Measurements from ENCODE around the gene GSTP1.

GSTP1 gene

DNA sequence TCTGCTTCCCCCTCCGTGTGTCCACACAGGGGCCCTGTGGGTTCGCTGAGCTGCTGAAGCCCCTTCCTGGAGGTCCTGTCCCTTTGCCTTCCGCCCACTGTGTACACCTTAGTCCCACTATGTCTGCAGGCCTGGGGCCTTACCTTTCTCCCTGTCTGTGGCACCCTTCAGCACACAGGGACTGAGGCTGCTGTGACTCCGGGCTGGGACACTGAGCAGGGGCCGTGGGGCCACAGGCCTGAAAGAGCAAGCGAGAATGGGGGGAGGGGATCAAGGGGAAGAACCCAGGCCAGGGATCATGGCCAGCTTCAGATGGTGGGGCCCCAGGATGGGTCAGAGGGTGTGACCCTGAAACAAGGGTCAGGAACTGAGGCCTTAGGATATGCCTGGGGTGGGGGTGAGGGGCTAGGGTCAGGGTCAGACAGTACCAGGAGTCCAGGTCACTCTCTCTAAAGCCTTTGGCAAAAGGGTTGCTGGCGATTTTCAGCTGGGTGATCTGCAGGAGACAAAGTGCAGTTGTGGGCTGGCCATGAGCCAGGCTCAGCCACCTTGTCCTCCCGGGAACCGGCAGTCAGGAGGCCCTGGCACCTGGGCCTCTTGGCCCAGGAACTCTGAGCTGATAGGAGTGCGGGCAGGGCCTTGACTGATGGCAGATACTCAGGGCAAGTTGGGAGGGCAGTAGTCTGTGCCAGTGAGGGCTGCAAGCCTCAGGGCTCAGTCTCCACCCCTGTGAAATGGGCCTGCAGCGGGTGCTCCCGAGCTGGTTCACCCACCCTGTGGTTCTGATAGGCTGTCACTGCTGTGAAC lies 48.8 kb downstream of the GSTP1 start:
- DNase-seq = no peak

DNA sequence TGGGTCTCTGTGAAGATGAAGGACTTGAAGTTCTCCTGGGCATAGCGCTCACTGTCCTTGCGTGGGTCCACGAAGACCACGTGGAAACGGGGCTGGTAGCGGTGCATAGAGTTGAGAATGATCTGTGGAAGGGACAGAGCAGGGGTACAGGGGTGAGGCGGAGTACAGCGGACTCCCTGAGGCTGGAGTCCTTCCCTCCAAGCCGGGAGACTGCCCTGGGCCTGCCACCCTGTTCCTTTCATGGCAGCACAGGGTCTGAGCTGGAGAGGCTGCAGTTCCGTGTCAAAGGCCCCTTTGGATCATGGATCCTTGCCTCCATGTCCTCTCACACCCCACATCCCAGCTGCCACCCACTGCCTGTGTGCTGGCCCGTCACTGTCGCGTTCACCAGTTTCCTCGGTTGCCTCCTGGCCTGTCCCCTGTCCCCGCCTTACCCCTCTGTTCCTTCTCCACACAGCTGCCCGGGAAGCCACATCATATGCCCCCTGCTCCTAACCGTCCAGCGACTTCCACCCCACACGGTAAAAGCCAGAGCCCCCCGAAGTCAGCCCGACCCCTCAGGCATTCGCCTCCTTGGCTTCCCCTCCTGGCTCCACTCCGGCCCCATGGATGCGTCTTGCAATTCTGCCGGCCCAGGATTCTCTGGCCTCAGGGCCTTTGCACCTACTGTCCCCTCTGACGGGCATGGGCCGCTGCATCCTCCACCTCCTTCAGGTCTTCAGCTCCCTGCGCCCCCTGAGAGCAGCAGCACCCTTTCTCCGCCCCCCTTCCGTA lies 49.6 kb downstream of the GSTP1 start:
- DNase-seq = no peak

DNA sequence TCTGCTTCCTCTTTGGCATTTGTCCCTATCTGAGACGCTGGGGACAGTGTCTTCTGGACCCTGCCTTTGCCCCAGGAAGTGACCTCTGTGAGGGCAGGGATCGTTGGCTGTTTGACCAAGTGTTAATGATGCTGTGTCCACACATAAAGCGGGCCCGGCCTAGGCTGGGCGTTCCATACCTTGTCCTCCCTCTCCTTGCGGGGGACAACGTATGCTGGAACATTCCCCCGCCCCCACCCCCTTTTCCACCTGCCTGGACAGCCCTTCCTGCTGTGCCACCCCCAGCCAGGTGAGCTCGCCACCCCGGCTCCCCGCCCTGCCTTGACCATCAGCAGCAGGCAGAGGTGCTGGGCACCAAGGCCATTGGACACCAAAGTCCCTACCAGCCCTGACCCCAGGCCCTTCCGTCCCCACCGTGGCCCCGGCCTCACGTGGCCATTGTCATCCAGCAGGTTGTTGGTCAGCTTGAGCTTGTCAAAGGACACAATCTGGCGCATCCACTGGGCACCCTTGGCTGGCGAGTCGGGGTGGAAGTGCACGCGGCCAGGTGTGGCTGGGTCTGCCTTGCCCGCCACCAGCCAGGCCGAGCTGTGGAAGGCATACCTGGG lies 50.2 kb downstream of the GSTP1 start:
- DNase-seq = no peak

DNA sequence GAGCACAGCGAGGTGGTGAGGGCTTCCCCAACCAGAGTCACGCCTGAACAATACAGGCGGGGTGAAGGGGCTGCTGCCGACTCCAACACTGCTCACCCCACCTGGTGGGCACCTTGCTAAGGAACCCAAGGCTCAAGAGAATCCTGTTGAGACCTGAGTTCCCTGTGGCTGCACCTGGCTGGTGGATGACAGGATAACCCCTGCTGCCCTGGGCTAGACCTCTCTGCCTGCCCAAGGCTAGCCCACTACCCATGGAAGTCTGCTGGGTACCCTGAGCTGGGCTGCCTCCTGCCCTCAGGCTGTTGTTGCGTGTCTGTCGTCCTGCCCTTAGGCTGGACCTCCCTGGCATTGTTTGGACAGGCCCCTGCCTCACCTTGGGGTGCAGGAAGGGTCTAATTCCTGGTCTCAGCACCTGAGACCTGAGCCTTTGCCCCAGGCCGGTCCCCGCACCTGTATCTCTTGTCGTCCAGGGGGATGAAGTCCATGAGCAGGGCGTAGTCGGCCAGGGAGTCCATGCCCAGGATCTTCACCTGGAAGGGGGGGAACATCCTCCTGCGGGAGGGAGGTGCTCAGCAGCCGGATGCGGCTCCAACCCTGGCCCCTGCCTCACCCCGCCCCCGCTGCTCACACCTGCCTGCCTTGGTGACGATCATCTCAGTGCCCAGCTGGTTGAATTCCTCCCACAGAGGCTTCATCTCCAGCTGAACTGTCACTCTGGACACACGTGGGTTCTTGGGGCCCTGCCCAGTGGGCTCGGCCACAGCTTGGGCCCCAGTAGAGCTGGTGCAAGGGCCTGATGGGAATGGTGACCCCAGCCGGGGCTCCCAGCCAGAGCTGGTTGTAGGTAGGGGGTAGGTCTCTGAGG lies 51.0 kb downstream of the GSTP1 start:
- no peak for DNase-seq

DNA sequence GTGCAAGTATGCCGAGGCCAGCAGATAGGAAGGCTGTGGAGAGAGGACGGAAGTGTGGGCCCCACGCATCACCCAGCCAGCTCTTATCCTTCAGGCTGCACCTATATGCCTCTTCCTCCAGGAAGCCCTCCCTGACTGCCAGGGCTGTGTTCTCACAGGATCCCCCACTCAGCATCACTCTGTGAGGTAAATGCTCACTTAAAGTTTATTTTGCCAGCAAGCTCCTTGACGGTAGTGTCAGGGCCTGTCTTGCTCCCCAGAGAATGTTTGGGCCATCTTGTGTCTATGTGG lies 51.6 kb downstream of the GSTP1 start:
- DNase-seq = no peak

Data from activated CD8-positive, alpha-beta memory T cell treated with anti-CD3 and anti-CD28 coated beads, Interleukin-2, amount 50 U/mL, for 48 hours (primary cell).